GM21619 (cell line): ENCODE measurements around the gene ADORA2B.
"Not testable (repeated sequence)": the region's sequence is repeated elsewhere in the genome, so short reads cannot be mapped to it uniquely, and the experiment has no call there.

Source experiments
- ATAC-seq: cut with Tn5 transposase; IDR thresholded peaks from one replicate; pipeline ENCODE4 v1.9.1; 2021; ENCODE audit not compliant: unreplicated experiment

ADORA2B gene

GRCh38 chr17:15944759-15945526 is at the start of gene ADORA2B:
Gene ADORA2B (plus strand): TSS chr17:15945130. CDS start chr17:15945249, 119 bp downstream.
- ATAC-seq: peak; percentile 61

- no peak for ATAC-seq
These were observed 48.7 kb upstream of the ADORA2B start for GRCh38 chr17:15896277-15896676.

- no peak for ATAC-seq
These were observed 48.1 kb upstream of the ADORA2B start for GRCh38 chr17:15896834-15897233.

GRCh38 chr17:15899596-15899995 is 45.3 kb upstream of the ADORA2B start:
- not testable (repeated sequence) for ATAC-seq

DNA sequence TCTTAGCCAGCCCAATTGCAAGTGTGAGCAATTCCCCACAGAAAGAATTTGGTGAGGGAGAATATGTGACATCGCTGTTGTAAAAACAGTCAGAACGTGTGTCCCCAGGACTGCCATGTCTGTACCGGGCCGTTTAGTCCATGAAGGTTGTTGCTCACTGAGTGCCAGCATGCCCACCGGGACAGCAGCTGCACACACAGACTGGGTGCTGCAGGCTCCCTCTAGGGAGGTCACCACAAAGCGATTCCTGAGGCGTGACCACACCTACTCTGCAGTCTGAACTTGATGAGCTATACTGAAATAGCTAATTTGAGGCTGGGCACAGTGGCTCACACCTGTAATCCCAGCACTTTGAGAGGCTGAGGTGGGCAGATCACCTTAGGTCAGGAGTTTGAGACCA is 44.1 kb upstream of the ADORA2B start:
- no peak for ATAC-seq

GRCh38 chr17:15905236-15905635 is 39.7 kb upstream of the ADORA2B start:
- ATAC-seq: not testable (repeated sequence)

GRCh38 chr17:15907290-15907689 is 37.6 kb upstream of the ADORA2B start:
- ATAC-seq: no peak

DNA sequence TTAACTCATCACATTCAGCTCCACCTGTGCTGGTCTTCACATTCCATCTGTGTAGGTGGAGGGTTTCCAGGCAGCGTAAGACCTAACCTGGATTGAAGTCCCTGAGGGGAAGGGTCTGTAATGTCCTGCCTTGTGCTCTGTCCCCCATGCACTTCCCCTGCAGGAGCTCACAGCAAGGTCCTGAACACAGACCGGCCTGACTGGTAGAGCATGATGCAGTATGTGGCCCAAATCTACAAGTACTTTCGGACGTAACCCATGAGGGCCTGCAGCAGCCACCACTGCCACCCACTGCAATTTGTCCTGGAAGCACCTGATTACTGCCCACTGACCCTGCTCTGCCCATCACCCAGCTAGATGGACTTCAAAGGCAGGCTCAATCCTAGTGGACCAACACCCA is 36.6 kb upstream of the ADORA2B start:
- no peak for ATAC-seq

DNA sequence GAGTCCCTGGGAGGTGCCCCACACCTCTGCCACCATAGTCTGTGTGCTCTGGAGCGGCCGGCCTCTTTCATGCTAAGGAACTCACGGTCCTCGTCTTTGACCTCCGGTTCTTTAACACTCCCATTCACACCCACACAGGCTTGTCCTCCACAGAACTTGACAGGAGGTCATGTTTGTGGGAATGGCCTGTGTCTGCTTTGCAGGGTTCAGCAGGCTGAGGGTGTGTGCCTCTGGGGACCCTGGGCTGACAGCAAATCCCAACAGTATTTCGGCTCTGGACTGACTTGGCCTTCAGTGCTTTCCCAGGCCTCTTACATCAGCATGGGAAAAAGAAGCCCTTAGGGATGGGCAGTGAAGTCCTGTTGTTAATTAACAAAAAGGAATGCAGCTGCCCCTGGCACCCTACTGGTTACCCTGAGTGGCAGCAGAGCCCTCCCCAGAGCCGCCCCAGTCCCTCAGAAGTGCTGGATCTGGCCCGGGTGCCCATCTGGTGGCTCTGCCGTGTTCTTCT is 35.4 kb upstream of the ADORA2B start:
- no peak for ATAC-seq

- no peak for ATAC-seq
These were observed 34.1 kb upstream of the ADORA2B start for GRCh38 chr17:15910791-15911190.

DNA sequence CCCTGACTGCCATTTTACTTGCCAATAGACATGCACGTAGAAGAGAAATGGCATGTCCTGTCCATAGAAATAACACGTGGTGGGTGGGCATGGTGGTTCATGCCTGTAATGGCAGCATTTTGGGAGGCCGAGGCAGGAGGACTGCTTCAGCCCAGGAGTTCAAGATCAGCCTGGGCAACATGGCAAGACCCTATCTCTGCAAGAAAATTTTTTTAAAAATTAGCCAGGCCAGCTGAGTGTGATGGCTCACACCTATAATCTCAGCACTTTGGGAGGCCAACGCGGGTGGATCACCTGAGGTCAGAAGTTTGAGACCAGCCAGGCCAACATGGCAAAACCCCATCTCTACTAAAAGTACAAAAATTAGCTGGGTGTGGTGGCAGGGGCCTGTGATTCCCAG is 33.2 kb upstream of the ADORA2B start:
- not testable (repeated sequence) for ATAC-seq

GRCh38 chr17:15912416-15912955 is 32.4 kb upstream of the ADORA2B start:
- no peak for ATAC-seq

DNA sequence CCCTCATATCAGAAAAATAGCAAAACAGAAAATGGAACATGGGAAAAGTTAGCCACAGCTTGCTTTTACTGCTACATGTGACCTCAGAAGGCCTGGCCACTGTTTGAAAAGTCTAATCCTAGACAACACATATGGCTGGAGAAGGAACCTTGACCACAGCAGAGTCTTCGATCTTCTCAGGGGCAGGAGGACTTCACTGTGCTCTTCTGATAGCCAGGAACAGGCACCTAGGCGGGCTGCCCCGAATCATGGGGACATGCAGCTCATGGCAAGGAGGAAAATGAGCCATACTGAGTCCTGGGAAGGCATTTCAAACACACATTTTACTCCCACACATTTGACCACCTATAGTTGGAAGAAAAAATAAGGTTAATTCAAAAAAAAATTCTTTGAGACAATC is 31.1 kb upstream of the ADORA2B start:
- ATAC-seq: no peak

GRCh38 chr17:15914400-15915170 is 30.3 kb upstream of the ADORA2B start:
- no peak for ATAC-seq

- no peak for ATAC-seq
These were observed 29.0 kb upstream of the ADORA2B start for GRCh38 chr17:15915961-15916360.

GRCh38 chr17:15917021-15917437 is 27.9 kb upstream of the ADORA2B start:
- ATAC-seq: no peak

- no peak for ATAC-seq
These were observed 27.4 kb upstream of the ADORA2B start for GRCh38 chr17:15917438-15918027.

GRCh38 chr17:15918261-15918660 is 26.7 kb upstream of the ADORA2B start:
- no peak for ATAC-seq

DNA sequence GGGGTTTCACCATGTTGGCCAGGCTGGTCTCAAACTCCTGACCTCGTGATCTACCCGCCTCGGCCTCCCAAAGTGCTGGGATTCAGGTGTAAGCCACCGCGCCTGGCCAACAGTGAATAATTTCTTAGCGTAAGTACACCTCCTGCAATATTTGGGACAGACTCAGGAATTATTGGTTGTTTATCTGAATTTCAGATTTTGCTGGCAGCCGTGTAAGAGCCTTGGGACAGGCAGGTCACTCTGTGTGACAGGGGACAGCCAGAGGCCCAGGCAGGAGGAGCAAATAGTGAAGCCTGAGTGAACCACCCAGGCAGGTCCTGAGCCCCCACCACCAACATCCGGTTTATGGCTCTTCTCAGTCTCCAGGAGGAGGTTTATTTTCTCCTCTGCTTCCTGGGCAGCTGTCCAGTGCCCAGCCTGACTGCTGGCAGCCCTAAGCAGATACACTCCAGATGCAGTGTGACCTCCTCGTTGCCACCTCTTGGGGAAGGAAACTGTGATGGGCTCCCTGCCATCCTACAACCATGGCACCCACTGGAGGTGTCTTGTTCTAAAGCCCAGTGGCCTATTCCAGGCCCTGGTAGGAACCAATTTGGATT is 26.2 kb upstream of the ADORA2B start:
- ATAC-seq: no peak

DNA sequence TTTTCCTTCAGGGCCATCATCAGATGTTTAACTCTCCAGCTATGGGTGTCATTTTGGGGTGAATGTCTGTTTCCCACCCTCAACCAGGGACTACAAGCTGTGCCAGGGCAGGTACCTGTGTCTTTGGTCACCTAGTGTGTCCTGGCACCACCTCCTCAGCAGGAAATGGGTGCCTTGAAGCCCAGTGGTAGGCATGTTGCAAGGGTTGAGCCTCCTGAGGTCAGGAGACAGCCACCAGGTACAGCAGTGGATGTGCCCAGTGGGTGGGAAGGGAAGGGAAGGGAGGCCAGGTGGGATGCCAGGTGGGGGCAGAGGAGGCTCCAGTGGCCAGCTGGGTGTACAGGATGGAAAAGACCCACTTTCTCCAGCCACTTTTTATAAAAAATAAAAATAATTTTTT is 25.5 kb upstream of the ADORA2B start:
- no peak for ATAC-seq

GRCh38 chr17:15920758-15921239 is 24.1 kb upstream of the ADORA2B start:
- ATAC-seq: no peak
